ENCODE results near the gene SPG7.

Gene SPG7

DNA sequence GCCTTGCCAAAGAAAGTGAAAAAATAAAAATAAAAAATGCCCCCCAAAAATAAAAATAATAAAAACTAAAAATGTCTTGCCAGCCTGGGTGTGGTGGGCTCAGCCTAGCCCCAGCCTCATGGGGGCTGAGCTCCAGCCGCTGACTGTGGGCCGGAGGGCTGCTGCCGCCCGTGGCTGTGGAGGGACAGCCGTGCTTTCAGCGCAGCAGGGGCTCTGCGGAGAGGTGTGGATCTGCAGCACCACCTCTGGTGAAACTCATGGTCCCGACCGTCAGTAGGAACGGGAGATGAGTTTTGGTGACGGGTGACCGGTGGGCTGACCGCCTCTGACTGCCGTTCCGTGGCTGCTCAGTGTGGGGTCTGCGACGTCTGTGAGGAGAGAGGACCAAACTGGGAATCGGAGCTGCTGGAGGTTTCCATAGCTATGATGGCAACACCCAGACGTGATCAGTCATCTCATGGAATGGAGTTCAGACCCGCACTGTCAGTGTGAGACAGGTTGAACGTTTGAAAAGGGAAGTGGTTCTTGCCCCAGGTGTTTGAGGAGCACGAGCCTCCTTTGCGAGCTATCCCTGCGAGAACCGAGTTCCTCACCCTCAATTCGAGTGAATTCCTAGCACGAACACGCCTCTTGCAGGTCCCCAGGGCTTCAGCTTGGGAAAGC lies 40.3 kb downstream of the SPG7 start:
- DNase-seq = no peak

DNA sequence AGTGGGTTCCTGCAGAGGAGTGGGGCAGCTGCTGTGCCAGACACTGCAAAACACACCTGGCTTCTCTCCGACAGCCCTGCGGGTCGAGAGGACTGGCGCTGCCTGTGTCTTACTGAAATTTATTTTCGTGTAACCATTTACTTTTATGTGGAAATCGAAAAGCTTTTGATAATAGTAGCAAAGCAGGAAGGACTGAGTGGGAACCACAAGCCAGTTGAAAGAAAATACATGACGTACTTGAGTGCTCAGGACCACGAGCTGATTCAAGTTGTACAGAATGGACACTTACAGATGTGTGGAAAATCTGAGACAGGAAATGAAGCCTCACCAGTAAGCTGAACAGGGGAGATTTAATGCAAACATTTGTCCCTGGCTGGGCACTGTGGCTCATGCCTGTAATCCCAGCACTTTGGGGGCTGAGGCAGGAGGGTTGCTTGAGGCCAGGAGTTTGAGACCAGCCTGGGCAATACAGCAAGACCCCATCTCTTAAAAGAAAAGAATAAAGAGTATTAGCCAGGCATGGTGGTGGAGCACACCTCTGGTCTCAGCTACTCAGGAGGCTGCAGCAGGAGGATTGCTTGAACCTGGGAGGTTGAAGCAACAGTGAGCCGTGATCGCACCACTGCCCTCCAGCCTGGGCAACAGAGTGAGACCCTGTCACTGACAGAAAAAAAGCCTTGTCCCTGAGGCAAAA lies 41.0 kb downstream of the SPG7 start:
- no peak for DNase-seq

DNA sequence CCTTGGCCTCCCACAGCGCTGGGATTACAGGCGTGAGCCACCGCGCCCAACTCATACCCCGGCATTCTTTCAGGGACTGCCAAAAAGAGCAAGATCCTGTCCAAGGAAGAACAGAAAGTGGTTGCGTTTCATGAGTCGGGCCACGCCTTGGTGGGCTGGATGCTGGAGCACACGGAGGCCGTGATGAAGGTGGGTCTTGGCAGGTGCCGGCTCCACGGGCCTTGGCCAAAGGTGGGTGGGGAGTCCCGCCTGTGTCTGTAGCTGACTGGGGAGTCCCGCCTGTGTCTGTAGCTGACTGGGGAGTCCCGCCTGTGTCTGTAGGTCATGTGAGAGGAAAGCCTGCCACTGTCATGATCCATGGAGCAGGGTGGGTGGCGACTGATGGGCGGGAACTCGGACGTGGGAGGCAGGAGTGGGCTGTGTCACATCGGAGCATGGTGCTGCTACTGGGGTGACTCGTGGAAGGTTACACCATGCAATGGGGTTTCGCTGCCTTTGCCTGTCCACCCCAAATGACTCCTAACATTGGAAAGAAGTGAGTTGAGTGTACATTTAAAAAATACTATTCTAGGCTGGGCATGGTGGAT lies 42.3 kb downstream of the SPG7 start:
- no peak for DNase-seq

DNA sequence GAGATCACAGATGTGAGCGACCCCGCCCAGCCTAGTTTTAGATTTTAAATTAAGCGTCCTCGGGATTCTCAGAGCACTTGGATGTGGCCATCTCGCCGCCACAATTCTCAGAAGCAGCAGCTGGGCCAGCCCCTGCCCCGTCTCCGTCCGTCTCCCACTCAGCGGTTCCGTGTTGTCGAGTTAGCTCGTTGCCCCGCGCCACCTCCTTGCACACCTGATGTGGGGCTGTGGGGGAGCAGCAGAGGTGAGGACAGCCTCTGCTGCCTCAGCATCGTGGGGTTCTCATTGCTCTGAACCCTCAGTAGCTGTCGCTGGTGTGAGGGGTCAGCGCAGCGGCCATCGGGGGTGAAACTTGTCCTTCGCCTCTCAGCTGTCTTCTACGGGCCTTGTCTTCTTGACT lies 44.1 kb downstream of the SPG7 start:
- no peak for DNase-seq

DNA sequence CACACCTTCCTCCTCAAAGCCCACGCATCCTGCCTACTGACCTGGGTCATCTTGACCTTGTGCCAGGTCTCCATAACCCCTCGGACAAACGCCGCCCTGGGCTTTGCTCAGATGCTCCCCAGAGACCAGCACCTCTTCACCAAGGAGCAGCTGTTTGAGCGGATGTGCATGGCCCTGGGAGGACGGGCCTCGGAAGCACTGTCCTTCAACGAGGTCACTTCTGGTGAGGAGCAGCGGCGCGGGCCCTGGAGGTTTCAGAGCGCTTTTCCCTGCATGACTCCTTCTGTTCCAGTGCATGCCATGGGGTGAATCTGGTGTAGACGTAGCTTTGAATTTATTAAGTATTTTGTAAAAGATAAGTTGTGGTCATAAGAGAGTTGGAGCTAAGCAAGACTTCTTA lies 44.7 kb downstream of the SPG7 start:
- no peak for DNase-seq

DNA sequence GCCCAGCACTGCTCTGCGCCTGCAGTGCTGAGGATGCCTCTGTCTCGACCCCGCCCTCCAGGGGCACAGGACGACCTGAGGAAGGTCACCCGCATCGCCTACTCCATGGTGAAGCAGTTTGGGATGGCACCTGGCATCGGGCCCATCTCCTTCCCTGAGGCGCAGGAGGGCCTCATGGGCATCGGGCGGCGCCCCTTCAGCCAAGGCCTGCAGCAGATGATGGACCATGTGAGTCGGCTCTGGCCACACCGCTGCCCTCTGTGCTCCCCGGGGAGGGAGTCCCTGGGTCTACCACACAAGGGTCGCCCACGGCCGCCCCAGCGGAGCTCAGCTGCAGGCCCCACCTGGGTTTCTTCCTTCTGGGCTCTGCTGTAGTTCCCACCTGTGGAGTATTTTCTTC lies 45.5 kb downstream of the SPG7 start:
- DNase-seq = no peak

DNA sequence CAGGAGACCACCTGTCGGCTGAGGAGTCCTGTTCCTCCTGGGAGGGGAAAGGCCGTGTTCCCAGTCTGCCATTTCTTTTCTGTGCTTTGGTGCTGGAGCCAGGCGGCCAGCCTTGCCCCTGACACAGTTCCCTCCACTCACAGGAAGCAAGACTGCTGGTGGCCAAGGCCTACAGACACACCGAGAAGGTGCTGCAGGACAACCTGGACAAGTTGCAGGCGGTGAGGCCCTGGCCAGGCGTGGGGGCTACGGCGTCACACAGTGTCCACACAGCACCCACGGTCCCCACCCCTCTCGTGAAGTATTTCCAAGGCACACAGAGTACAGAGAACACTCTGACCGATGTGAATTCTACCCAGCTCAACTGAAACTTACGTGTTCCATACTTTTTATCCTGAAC lies 46.1 kb downstream of the SPG7 start:
- DNase-seq = no peak

DNA sequence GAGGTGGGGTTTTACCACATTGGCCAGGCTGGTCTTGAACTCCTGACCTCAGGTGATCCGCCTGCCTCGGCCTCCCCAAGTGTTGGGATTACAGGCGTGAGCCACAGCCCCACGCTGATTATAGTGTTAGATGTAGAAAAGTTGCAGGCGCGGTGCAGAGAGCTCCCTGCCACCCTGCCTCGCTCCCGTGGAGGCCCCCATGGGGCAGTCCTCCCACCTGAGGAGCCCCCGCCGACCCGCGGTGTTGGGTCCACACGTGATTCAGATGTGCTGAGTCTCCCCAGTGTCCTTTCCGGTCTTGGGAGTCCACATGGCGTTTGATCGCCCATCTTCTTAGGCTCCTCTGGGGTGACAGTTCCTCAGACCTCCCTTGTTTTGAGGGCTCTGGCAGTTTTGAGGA lies 47.1 kb downstream of the SPG7 start:
- no peak for DNase-seq

DNA sequence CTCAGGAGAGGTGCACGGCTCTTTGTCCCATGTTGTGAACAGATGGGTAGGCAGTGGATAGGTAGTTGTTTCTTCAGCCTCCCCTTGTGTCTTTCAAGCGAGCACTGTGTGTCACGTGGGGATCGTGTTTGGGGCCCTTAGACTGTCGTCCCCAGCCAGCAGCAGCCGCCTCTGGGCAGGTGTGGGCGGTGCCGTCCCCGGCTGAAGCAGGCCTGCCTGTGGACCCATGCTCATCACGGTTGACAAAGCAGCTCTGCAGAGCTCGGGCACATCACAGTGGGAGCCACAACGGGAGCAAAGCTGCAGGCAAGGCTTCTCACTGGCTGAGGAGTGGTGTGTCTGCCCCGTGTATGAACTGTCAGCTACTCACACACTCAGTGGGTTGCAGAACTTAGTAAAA lies 47.6 kb downstream of the SPG7 start:
- DNase-seq = no peak

DNA sequence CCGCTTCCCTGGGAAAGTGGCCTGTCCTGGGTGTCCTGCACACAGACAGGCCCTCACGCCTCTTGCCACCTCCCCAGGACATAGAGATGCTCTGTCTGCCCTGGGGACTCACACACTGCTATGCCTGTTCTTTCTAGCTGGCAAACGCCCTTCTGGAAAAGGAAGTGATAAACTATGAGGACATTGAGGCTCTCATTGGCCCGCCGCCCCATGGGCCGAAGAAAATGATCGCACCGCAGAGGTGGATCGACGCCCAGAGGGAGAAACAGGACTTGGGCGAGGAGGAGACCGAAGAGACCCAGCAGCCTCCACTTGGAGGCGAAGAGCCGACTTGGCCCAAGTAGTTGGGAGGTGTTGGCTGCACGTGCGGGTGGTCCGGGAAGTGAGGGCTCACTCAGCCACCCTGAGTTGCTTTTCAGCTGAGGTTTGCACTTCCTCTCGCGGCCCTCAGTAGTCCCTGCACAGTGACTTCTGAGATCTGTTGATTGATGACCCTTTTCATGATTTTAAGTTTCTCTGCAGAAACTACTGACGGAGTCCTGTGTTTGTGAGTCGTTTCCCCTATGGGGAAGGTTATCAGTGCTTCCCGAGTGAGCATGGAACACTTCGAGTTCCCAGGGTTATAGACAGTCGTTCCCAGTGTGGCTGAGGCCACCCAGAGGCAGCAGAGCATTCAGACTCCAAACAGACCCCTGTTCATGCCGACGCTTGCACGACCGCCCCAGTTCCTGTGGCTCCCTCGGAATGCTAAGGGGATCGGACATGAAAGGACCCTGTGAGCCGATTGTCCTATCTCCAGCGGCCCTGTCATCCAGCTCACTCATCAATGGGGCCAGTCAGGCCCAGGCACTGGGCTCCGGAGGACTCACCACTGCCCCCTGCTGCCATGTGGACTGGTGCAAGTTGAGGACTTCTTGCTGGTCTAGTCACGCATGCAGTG lies 48.8 kb downstream of the SPG7 start:
- DNase-seq = peak in 1 of 2 experiments; percentile 62

DNA sequence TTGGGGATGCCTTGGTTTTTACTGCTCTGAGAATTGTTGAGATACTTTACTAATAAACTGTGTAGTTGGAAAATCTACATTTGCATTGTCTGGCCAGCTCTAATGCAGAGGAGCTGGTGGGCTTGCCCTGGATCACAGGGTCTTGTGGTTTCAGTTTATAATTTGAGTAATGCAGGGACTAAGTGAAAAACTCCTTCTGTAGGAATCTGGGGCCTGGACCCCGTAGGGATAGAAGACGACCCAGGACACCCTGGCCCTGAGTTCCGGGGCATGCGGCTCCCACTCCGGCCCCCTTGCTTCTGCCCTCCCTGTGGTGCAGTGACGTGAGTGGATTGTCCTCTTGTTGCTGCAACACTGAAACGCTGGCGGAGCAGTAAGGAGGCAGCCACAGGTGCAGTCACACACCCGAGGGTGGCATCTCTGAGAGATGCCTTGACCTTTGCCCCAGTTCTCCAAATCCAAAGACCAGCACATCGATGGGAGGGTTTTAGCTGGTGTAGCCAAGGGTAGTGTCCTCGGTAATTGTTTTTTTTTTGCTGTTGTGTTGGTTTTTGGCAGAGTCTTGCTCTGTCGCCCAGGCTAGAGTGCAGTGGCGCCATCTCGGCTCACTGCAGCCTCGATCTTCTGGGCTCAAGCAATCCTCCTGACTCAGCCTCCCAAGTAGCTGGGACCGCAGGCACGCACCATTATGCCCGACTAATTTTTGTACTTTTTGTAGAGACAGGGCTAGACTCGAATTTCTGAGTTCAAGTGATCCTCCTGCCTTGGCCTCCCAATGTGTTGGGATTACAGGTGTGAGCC lies 49.7 kb downstream of the SPG7 start:
- DNase-seq = no peak

DNA sequence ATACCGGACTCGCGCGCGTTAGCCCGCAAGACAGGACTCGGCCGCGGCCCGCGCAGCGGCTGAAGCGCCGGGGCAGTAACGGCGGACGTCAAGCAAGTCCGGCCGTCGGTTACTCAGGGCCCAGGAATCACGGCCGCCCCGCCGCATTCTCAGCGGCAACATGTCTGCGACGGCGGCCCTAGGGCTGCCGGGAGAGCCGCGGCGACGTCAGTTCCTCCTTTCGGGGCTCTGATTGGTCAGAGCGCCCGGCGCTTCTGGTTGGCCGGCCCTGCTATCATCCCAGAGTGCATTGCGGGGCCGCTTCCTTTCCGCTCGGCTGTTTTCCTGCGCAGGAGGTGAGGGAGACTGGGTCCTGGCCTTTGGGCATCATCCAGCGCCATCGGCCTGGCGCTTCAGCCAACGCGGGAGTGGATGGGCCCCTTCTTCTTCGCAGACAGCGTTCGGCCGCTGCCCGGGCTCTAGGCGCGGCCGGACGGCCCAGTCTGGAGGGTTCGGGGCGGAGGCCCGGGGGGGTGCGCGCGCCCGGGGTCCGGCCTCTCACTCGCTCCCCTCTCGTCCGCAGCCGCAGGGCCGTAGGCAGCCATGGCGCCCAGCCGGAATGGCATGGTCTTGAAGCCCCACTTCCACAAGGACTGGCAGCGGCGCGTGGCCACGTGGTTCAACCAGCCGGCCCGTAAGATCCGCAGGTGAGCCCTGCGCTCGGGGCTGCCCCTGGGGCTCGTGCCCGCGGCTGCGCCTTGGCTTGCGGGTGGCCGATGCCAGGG lies 52.4 kb downstream of the SPG7 start, which contains the start of gene RPL13:
RPL13 (plus strand) TSS at position 305 of the 764 bp plus-strand sequence; CDS start at position 583, 278 bp downstream.
- peak; percentile 67 to 95 for DNase-seq

DNA sequence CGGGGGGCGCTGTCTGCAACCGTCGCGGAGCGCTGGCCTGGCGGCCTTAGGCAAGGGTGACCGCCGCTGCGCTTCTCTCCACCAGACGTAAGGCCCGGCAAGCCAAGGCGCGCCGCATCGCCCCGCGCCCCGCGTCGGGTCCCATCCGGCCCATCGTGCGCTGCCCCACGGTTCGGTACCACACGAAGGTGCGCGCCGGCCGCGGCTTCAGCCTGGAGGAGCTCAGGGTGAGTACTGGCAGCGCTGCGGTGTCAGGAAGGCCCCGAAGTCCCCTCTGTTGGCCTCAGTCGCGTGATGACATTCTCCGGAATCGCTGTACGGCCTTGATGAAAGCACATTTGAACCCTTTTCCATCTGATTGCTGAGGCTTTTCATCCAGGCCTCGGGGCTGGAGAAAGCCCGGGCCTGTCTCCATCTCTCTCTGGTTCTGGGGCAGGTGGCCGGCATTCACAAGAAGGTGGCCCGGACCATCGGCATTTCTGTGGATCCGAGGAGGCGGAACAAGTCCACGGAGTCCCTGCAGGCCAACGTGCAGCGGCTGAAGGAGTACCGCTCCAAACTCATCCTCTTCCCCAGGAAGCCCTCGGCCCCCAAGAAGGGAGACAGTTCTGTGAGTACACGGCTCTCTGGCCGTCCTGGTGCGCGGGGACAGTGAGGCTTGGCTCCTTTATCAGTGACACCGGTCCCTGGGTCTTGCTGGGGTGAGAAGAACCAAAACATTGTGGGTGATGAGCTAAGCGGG lies 53.1 kb downstream of the SPG7 start:
- DNase-seq = no peak

DNA sequence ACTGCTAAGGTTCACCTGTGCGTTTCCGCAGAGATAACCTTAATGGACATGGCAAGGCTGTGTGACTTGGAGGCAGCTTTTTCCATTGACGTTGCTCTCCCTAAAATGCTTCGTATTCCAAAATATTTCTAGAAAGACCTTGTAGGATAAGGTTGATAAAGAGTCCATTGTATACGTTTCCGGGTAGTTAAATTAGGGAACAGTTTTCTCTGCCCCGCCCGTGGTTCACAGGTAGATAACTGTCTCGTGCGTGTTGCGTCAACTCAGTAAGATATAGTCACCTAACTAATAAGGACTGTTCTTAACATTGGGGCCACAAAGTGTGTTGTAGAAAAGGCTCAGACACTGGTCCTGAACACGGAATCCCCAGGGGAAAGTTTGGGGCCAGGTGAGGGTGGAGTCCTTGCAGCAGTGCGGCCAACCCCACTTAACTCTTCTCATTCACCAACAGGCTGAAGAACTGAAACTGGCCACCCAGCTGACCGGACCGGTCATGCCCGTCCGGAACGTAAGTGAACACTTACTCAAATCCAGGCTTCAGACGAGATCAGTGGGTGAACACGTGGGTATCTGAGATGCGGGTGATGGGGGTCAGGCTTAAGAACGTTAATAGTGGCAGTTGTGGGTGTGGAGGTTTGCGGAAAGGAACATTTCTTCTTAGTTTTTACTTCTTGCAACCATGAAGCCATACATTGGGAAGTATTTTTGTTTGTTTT lies 53.8 kb downstream of the SPG7 start:
- no peak for DNase-seq

DNA sequence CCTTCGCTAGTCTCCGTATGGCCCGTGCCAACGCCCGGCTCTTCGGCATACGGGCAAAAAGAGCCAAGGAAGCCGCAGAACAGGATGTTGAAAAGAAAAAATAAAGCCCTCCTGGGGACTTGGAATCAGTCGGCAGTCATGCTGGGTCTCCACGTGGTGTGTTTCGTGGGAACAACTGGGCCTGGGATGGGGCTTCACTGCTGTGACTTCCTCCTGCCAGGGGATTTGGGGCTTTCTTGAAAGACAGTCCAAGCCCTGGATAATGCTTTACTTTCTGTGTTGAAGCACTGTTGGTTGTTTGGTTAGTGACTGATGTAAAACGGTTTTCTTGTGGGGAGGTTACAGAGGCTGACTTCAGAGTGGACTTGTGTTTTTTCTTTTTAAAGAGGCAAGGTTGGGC lies 54.7 kb downstream of the SPG7 start:
- DNase-seq = no peak

DNA sequence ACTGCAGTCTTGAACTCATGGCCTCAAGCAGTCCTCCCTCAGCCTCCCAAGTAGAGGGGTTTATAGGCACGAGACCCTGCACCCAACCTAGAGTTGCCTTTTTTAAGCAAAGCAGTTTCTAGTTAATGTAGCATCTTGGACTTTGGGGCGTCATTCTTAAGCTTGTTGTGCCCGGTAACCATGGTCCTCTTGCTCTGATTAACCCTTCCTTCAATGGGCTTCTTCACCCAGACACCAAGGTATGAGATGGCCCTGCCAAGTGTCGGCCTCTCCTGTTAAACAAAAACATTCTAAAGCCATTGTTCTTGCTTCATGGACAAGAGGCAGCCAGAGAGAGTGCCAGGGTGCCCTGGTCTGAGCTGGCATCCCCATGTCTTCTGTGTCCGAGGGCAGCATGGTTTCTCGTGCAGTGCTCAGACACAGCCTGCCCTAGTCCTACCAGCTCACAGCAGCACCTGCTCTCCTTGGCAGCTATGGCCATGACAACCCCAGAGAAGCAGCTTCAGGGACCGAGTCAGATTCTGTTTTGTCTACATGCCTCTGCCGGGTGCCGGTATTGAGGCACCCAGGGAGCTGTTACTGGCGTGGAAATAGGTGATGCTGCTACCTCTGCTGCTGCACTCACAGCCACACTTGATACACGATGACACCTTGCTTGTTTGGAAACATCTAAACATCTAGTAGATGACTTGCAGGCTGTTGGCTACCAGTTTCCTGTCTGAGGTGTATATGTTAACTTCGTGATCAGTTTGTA lies 55.6 kb downstream of the SPG7 start:
- no peak for DNase-seq

DNA sequence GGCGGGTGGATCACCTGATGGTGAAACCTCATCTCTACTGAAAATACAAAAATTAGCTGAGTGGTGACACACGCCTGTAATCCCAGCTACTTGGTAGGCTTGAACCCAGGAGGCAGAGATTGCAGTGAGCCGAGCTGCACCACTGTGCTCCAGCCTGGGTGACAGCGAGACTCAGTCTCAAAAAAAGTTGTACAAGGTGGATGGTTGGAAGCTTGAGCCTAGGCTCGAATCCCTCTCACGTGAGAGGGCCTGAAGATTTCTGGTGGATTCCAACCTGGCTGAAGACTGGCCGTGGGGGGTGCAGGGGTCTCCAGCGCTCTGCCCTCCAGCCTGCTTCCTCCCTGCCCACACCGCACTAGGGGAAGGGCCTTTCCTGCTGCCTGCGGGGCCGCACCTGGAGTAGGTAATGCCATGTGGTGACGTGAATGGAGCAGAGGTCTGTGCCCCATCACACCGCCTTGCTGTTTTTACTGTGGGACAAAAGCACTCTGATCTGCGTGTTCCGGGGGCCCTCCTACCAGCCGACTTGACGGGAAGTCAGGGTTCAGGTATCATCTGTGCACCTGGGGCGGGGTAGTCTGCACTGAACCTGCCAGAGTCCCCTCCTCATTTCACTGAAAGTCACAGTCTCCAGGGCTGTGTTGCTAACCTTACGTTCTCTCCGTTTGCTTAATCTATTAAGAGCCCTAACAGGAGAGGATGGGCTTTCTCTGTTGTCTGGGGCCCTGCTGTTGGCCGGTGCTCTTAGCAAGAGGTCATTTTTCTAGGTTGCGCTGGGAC lies 56.5 kb downstream of the SPG7 start:
- DNase-seq = peak in 1 of 2 experiments; percentile 37

DNA sequence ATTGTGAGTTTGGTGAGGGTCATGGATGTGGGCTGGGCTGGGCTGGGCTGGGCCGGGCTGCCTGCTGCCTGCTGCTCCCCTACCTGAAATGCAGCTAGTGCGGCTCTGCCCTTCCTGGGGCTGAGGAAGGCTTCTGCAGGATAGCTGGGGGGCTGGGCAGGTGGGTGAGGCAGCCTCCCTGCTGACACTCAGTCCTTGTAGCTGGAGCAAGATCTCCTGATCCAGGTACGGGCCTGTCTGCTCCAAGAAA lies 57.0 kb downstream of the SPG7 start:
- DNase-seq = no peak

Data from NCI-H526 (cell line).